ENCODE data around the gene TTC33. TPM values are rescaled to one million over a fixed set of nuclear protein-coding genes. Genes with fewer than 3 reads are reported as not detected.
A peak's percentile ranks its signal among the peaks of the same experiment; 100 is the strongest.

The TTC33 gene
- total RNA-seq, 1 donor: 18.6 TPM

DNA sequence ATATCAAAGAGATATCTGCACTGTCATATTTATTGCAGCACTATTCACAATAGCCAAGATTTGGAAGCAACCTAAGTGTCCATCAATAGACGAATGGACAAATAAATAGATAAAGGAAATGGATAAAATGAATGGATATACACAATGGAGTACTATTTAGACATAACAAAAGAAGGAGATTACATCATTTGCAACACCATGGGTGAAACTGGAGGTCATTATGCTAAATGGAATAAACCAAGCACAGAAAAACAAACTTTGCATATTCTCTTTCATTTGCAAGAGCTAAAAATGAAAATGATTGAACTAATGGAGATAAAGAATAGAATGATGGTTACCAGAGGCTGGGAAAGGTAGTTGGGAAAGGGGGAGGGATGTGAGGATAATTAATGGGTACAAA is 231.1 kb downstream of the TTC33 start:
- no peak for DNase-seq (ENCODE audit: low read depth)
- TF ChIP-seq, protein P1, sequence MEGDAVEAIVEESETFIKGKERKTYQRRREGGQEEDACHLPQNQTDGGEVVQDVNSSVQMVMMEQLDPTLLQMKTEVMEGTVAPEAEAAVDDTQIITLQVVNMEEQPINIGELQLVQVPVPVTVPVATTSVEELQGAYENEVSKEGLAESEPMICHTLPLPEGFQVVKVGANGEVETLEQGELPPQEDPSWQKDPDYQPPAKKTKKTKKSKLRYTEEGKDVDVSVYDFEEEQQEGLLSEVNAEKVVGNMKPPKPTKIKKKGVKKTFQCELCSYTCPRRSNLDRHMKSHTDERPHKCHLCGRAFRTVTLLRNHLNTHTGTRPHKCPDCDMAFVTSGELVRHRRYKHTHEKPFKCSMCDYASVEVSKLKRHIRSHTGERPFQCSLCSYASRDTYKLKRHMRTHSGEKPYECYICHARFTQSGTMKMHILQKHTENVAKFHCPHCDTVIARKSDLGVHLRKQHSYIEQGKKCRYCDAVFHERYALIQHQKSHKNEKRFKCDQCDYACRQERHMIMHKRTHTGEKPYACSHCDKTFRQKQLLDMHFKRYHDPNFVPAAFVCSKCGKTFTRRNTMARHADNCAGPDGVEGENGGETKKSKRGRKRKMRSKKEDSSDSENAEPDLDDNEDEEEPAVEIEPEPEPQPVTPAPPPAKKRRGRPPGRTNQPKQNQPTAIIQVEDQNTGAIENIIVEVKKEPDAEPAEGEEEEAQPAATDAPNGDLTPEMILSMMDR (IDR thresholded peaks at IDR 0.05; ENCODE audit: insufficient read depth, low read depth, low read length): no peak
- no peak overlapping the region for H3K4me3 ChIP-seq (ENCODE audit: low read depth, low read length)

DNA sequence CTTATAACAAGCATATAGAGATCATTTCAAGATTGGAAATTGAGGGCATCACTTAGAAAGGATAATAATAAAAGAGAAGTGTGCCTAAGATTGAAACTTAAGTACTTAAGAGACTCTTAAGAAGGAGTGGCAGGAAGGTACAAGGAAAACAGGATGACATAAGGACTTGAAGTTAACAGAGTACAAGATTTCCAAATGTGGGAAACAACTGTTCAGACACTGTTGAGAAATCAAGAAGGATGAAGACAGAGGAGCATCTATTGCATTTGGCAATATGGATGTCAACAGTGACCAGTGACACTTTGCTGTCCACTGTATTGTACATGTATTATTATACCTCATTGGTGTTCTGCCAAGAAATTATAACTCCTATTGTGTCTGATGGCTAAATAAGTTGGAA is 233.8 kb downstream of the TTC33 start:
- no peak overlapping the region for H3K4me3 ChIP-seq (ENCODE audit: low read depth, low read length)
- peak; percentile 56 for DNase-seq (ENCODE audit: low read depth)
- TF ChIP-seq, protein P1 (IDR thresholded peaks at IDR 0.05; ENCODE audit: insufficient read depth, low read depth, low read length): no peak

DNA sequence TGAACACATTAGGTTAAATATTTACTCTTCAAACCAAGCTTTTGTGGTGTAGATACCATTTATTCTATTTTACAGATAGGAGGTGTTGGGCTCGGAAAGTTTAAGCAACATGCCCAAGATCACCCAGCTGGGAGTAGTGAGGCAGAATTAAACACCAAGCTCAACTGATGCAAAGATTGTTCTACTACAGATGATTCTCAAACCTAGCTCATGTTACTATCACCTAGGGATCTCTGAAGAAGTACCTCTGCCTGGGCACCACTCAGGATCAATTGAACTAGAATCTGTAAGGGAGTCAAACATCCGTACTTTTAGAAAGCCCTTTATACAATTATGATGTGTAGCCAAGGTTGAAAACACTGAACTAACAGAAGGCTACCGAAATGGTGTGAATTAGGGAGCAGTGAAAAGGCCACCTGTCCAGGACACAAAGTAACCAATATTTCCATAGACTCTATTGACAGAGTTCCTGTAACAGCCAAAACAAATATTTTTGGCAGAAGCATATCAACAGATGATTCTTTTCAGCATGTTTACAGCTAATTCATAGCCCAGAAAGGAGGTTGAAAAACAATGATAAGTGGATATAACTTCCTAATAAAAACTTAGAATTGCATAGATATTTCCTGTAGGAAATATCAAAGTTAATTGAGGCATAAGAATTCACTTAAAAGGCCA is 234.5 kb downstream of the TTC33 start:
- TF ChIP-seq, protein P1 (IDR thresholded peaks at IDR 0.05; ENCODE audit: insufficient read depth, low read depth, low read length): no peak
- DNase-seq (ENCODE audit: low read depth): no peak
- H3K4me3 ChIP-seq (ENCODE audit: low read depth, low read length): no peak overlapping the region

DNA sequence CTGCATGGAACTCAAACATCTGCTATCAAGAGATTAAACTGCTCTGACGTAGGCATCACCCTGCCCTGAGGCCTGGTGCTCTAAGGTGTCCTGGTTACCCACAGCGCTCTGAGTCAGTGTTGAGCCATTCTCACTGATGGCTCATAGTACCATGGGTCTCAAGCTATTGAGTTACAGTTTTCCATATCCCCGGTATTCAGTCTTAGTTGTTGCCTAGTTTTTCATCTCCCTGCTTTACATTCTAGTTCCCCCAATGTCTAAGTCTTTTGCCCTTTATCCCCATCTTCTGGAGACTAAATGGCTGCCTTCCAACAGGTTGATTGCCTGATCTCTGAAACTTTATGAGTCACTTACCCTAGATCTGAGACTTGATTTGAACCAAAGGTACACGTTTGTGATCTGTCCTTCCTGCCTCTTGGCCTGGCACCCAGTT is 237.3 kb downstream of the TTC33 start:
- TF ChIP-seq, protein P1 (IDR thresholded peaks at IDR 0.05; ENCODE audit: insufficient read depth, low read depth, low read length): no peak
- no peak overlapping the region for H3K4me3 ChIP-seq (ENCODE audit: low read depth, low read length)
- no peak for DNase-seq (ENCODE audit: low read depth)

DNA sequence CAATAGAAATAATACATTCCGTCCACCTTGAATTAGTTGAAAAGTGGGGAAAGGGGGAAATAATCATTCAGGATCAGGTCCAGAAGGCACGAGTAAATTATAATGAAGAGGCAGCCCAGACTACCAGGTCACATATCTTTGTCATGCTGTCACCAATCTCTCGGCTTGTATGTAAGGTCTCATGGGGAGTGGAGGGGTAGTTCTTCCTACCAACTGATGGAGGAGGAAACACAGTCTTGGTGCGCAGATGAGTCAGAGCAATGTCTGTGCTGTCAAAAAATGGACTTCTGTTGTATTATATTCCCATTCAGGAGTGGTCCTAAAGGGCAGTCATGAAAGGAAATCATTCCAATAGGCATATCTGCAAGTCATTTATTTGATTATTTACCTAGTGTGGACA is 240.3 kb downstream of the TTC33 start:
- no peak overlapping the region for H3K4me3 ChIP-seq (ENCODE audit: low read depth, low read length)
- DNase-seq (ENCODE audit: low read depth): no peak
- TF ChIP-seq, protein P1 (IDR thresholded peaks at IDR 0.05; ENCODE audit: insufficient read depth, low read depth, low read length): no peak

DNA sequence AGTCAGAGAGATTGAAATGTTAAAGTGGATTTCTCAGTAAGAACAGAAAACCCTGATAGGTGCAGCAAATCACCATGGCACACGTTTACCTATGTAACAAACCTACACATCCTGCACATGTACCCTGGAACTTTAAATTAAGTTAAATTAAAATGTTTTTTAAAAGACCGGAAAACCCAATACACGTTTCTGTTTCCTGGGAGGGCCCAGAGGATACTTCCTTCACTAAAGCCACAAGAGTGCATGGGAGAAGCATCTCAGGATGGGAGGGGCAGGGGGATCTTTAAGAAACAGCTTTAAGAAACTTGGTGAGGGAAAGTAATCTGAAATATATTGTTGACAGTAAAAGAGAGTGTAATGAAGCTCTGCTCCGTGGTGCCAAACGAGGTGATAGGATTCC is 240.8 kb downstream of the TTC33 start:
- TF ChIP-seq, protein P1 (IDR thresholded peaks at IDR 0.05; ENCODE audit: insufficient read depth, low read depth, low read length): no peak
- DNase-seq (ENCODE audit: low read depth): no peak
- H3K4me3 ChIP-seq (ENCODE audit: low read depth, low read length): no peak overlapping the region

DNA sequence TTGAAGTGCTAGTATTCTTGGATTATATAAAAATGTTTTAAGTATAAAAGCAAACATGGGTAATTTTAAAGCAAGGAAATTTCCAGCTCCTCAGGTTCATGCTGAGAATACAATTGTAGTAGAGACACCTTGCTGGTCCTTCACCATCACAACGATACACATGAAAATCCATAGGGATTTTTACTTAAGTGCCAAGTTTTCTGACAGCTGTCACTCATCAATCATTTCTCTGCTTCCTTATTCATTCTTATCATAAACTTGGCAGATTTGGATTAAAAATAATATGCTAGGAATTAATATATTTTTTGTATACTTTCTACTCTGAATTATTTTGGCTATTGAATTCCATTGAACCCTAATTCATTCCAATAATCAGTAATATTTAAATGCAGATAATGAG is 244.0 kb downstream of the TTC33 start:
- DNase-seq (ENCODE audit: low read depth): no peak
- H3K4me3 ChIP-seq (ENCODE audit: low read depth, low read length): no peak overlapping the region
- TF ChIP-seq, protein P1 (IDR thresholded peaks at IDR 0.05; ENCODE audit: insufficient read depth, low read depth, low read length): no peak

Measured in fibroblast of villous mesenchyme (primary cell).